Sigmoid colon (tissue), 4 donors: ENCODE measurements around the gene SNCAIP.

Experiments
- EP300 ChIP-seq, 4 donors: sonication (generic); formaldehyde crosslinking; IDR thresholded peaks; one replicate each; pipeline ENCODE4 v1.6.1; 2017; ENCODE audit warnings: antibody characterized with exemption in 4 of 4
- POLR2A ChIP-seq, 2 donors: fragments of 450-650 bp; IDR thresholded peaks; one replicate each; pipeline ENCODE4 v1.6.1; 2016; ENCODE audit warnings: antibody characterized with exemption in 2 of 2, mild to moderate bottlenecking in 2 of 2, moderate library complexity in 2 of 2
- POLR2AphosphoS5 ChIP-seq, 4 donors: sonication (generic); formaldehyde crosslinking; IDR thresholded peaks; one replicate each; pipeline ENCODE4 v1.6.1; 2017; ENCODE audit warnings: antibody characterized with exemption in 4 of 4
- TF ChIP-seq, protein P1 (sequence below), 4 experiments: fragments of 450-650 bp in 3 of 4; fragments of 200-600 bp in 1 of 4; IDR thresholded peaks; one replicate each; pipeline ENCODE4 v1.5.1; 2016 to 2019; ENCODE audit warnings: antibody characterized with exemption in 4 of 4, mild to moderate bottlenecking in 3 of 4, moderate library complexity in 2 of 4

DNA sequence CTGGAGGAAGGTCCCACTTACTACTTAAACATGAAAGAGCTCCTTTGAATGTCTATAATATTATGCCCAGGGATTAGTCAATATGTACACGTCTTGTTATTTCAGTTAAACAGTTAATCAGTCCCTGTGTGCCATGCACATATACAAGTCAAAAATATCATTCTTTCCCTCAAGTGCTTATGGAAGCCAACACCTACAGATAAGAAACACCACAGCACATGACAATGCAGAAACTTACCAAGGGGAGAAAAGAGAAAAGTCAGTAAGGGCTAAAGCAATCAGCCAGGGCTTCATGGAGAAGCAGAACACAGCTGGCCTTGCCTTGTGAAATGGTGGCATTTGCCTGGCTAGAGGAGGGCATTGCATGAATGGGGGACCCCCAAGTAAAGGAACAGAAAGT lies 88.3 kb downstream of the SNCAIP start:
- TF ChIP-seq, protein P1, sequence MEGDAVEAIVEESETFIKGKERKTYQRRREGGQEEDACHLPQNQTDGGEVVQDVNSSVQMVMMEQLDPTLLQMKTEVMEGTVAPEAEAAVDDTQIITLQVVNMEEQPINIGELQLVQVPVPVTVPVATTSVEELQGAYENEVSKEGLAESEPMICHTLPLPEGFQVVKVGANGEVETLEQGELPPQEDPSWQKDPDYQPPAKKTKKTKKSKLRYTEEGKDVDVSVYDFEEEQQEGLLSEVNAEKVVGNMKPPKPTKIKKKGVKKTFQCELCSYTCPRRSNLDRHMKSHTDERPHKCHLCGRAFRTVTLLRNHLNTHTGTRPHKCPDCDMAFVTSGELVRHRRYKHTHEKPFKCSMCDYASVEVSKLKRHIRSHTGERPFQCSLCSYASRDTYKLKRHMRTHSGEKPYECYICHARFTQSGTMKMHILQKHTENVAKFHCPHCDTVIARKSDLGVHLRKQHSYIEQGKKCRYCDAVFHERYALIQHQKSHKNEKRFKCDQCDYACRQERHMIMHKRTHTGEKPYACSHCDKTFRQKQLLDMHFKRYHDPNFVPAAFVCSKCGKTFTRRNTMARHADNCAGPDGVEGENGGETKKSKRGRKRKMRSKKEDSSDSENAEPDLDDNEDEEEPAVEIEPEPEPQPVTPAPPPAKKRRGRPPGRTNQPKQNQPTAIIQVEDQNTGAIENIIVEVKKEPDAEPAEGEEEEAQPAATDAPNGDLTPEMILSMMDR (IDR thresholded peaks at IDR 0.05) = no peak
- TF ChIP-seq POLR2A (IDR thresholded peaks at IDR 0.05) (no peak), EP300 (IDR thresholded peaks at IDR 0.05) (no peak), POLR2AphosphoS5 (IDR thresholded peaks at IDR 0.05) (no peak)
